Gastrocnemius medialis (tissue), 4 donors: ENCODE results near the gene ACBD6. TPM values are rescaled to one million over a fixed set of nuclear protein-coding genes. Genes with fewer than 3 reads are reported as not detected.

Experiments
- ATAC-seq, 2 donors: fragments of 150-250 bp; one replicate each; pipeline ENCODE4 v1.9.1; 2016
- DNase-seq, 2 donors: peaks; one replicate each; pipeline ENCODE4 v3.0.0-alpha.2; 2019
- H3K27ac ChIP-seq, 4 donors: fragments of 200-600 bp; sonication (generic); 1 replicate in 1 of 4; 2 replicates in 3 of 4; pipeline ENCODE4 v1.5.1; 2016 to 2018; ENCODE audit warnings: mild to moderate bottlenecking in 2 of 4, moderate library complexity in 1 of 4
- H3K27me3 ChIP-seq, 3 donors: fragments of 200-600 bp; sonication (generic) in 2 of 3; 1 replicate in 1 of 3; 2 replicates in 2 of 3; pipeline versions ENCODE4 v1.5.1 to v1.6.0; 2016 to 2019; ENCODE audit warnings: mild to moderate bottlenecking in 1 of 3, moderate library complexity in 1 of 3
- H3K36me3 ChIP-seq, 2 donors: fragments of 200-600 bp; sonication (generic) in 1 of 2; one replicate each; pipeline ENCODE4 v1.5.1; 2017 to 2018
- H3K4me1 ChIP-seq, 2 donors: fragments of 200-600 bp; sonication (generic) in 1 of 2; one replicate each; pipeline ENCODE4 v1.5.1; 2016 to 2017; ENCODE audit warnings: mild to moderate bottlenecking in 2 of 2
- H3K4me3 ChIP-seq, 4 donors: fragments of 200-600 bp; sonication (generic) in 3 of 4; 1 replicate in 1 of 4; 2 replicates in 3 of 4; pipeline ENCODE4 v1.5.1; 2016 to 2019; ENCODE audit warnings: mild to moderate bottlenecking in 2 of 4
- H3K9me3 ChIP-seq, 3 donors: fragments of 200-600 bp; sonication (generic) in 2 of 3; 1 replicate in 1 of 3; 2 replicates in 2 of 3; pipeline ENCODE4 v1.5.1; 2016 to 2019
- CTCF ChIP-seq, 5 experiments: fragments of 450-650 bp in 3 of 5; fragments of 200-600 bp in 2 of 5; sonication (generic) in 2 of 5; IDR thresholded peaks in 4 of 5; conservative IDR thresholded peaks in 1 of 5; 1 replicate in 4 of 5; 2 replicates in 1 of 5; pipeline ENCODE4 v1.5.1; 2016 to 2019; ENCODE audit warnings: antibody characterized with exemption in 5 of 5, mild to moderate bottlenecking in 3 of 5, moderate library complexity in 3 of 5
- POLR2A ChIP-seq, 2 donors: fragments of 450-650 bp; IDR thresholded peaks; one replicate each; pipeline ENCODE4 v1.6.1; 2017; ENCODE audit warnings: antibody characterized with exemption in 2 of 2, mild to moderate bottlenecking in 2 of 2, moderate library complexity in 2 of 2
- in situ Hi-C, 4 donors: fragments of 200-750 bp; cut with MboI; loops; one replicate each; pipeline versions ENCODE4 v1.15.0 to v1.8.0; 2017; ENCODE audit warnings: low sequenced_read_pairs in 4 of 4
- intact Hi-C: fragments of 100-400 bp; cut with DNase I; formaldehyde crosslinking; loops from one replicate; pipeline ENCODE4 v1.15.1; 2023; ENCODE audit warnings: low total_unique reads
- total RNA-seq, 4 donors: library from RNA; depleted of rRNA; stranded (reverse); fragments of >200 nt; gene quantifications; one replicate each; pipeline versions ENCODE4 v1.1.0 to v1.2.3, GENCODE V29; 2016

Gene ACBD6
- total RNA-seq, 4 donors from 2014 or later, result 15.0 to 27.4 (median 19.1) TPM

GRCh38 chr1:180250883-180251509 lies 251.4 kb downstream of the ACBD6 start:
- ATAC-seq, result no peak
- H3K27ac ChIP-seq, result no peak overlapping the region
- peaks cover 7 to 12% (median 8%) of the 10 kb centered on the region in 3 donors for H3K27me3 ChIP-seq
- TF ChIP-seq POLR2A (IDR thresholded peaks at IDR 0.05), result no peak
- TF ChIP-seq CTCF (IDR thresholded peaks at IDR 0.05 in 4 of 5, conservative IDR thresholded peaks at IDR 0.05 in 1 of 5), result no peak
- H3K4me1 ChIP-seq, result no peaks in the 10 kb centered on the region
- no peaks in the 10 kb centered on the region for H3K9me3 ChIP-seq
- no peaks in the 10 kb centered on the region for H3K36me3 ChIP-seq
- no peak overlapping the region for H3K4me3 ChIP-seq
- in situ Hi-C loops (loop anchor here in 3 of 4 donors (5.0 to 10.0 kb wide), 3 partner anchors 224 to 231 kb away; no protein-coding TSS in a partner anchor), intact Hi-C loops (no loop called here)
- no peak for DNase-seq

- no peaks in the 10 kb centered on the region for H3K9me3 ChIP-seq
- no peak overlapping the region for H3K4me3 ChIP-seq
- ATAC-seq, result no peak
- H3K4me1 ChIP-seq, result no peaks in the 10 kb centered on the region
- DNase-seq, result no peak
- TF ChIP-seq POLR2A (IDR thresholded peaks at IDR 0.05), result no peak
- no peak for TF ChIP-seq CTCF (IDR thresholded peaks at IDR 0.05 in 4 of 5, conservative IDR thresholded peaks at IDR 0.05 in 1 of 5)
- H3K36me3 ChIP-seq, result no peaks in the 10 kb centered on the region
- no peak overlapping the region for H3K27ac ChIP-seq
- intact Hi-C loops, result no loop called here
- in situ Hi-C loops, result loop anchor here in 3 of 4 donors (5.0 to 10.0 kb wide), 3 partner anchors 224 to 232 kb away; no protein-coding TSS in a partner anchor
- peaks cover 4 to 12% (median 8%) of the 10 kb centered on the region in 3 donors for H3K27me3 ChIP-seq
Measured at GRCh38 chr1:180250499-180250770, 251.9 kb downstream of the ACBD6 start.

GRCh38 chr1:180249725-180250498 lies 252.5 kb downstream of the ACBD6 start:
- no peak for DNase-seq
- TF ChIP-seq CTCF (IDR thresholded peaks at IDR 0.05 in 4 of 5, conservative IDR thresholded peaks at IDR 0.05 in 1 of 5) (no peak), POLR2A (IDR thresholded peaks at IDR 0.05) (no peak)
- Histone ChIP-seq H3K4me3 (no peak overlapping the region), H3K9me3 (no peaks in the 10 kb centered on the region), H3K4me1 (no peaks in the 10 kb centered on the region), H3K27me3 (peaks cover 4 to 8% (median 8%) of the 10 kb centered on the region in 3 donors), H3K27ac (no peak overlapping the region), H3K36me3 (no peaks in the 10 kb centered on the region)
- ATAC-seq, result no peak
- in situ Hi-C loops (loop anchor here (5.0 to 10.0 kb wide), 3 partner anchors 225 to 232 kb away; no protein-coding TSS in a partner anchor), intact Hi-C loops (no loop called here)

- no peak for TF ChIP-seq POLR2A (IDR thresholded peaks at IDR 0.05)
- no peak for TF ChIP-seq CTCF (IDR thresholded peaks at IDR 0.05 in 4 of 5, conservative IDR thresholded peaks at IDR 0.05 in 1 of 5)
- in situ Hi-C loops (loop anchor here in 1 of 4 donors (10.0 kb wide), 1 partner anchor 226 kb away; no protein-coding TSS in a partner anchor), intact Hi-C loops (no loop called here)
- no peaks in the 10 kb centered on the region for H3K9me3 ChIP-seq
- no peak overlapping the region for H3K4me3 ChIP-seq
- H3K27me3 ChIP-seq, result peaks cover 3 to 5% (median 4%) of the 10 kb centered on the region in 3 donors
- no peaks in the 10 kb centered on the region for H3K36me3 ChIP-seq
- no peaks in the 10 kb centered on the region for H3K4me1 ChIP-seq
- no peak for ATAC-seq
- DNase-seq, result no peak
- H3K27ac ChIP-seq, result no peak overlapping the region
Measured at GRCh38 chr1:180248731-180249681, 253.4 kb downstream of the ACBD6 start.
